HepG2 (cell line): ENCODE measurements around the gene PCGF2. TPM values are rescaled to one million over a fixed set of nuclear protein-coding genes. Genes with fewer than 3 reads are reported as not detected.

Experiments used
- ATF7 ChIP-seq, 2 experiments: fragments of 450-650 bp in 1 of 2; sonication (generic) in 1 of 2; formaldehyde crosslinking in 1 of 2; IDR thresholded peaks; 2 replicates each; pipeline versions ENCODE4 v1.4.0 to v1.6.1; 2016 to 2020; ENCODE audit warnings: antibody characterized with exemption in 1 of 2, mild to moderate bottlenecking in 1 of 2, missing genetic modification reagents in 1 of 2
- ETV6 ChIP-seq: sonication (generic); formaldehyde crosslinking; conservative IDR thresholded peaks from 2 replicates; pipeline ENCODE4 v1.4.0; 2020; ENCODE audit warnings: missing genetic modification reagents
- FOXK1 ChIP-seq: sonication (generic); formaldehyde crosslinking; IDR thresholded peaks from 2 replicates; pipeline ENCODE4 v1.4.0; 2020; ENCODE audit warnings: low read depth, missing genetic modification reagents, borderline replicate concordance
- GABPA ChIP-seq, 2 experiments: IDR thresholded peaks; 2 replicates each; pipeline ENCODE4 v1.6.1; 2011 to 2016; ENCODE audit warnings: low read depth in 2 of 2, low read length in 1 of 2, missing biosample characterization in 1 of 2, missing genetic modification characterization in 1 of 2
- GFI1 ChIP-seq: sonication (generic); formaldehyde crosslinking; IDR thresholded peaks from 2 replicates; pipeline ENCODE4 v1.5.0; 2020; ENCODE audit warnings: missing genetic modification reagents, mild to moderate bottlenecking, borderline replicate concordance
- KDM5B ChIP-seq: sonication (generic); formaldehyde crosslinking; IDR thresholded peaks from 2 replicates; pipeline ENCODE4 v1.4.0; 2020; ENCODE audit warnings: missing genetic modification reagents, mild to moderate bottlenecking, borderline replicate concordance
- KMT2B ChIP-seq: IDR thresholded peaks from 2 replicates; pipeline ENCODE4 v1.6.1; 2016; ENCODE audit warnings: missing genetic modification reagents, missing compliant biosample characterization
- LCORL ChIP-seq, 2 experiments: fragments of 450-650 bp in 1 of 2; sonication (generic) in 1 of 2; formaldehyde crosslinking in 1 of 2; IDR thresholded peaks; 2 replicates each; pipeline versions ENCODE4 v1.5.0 to v1.6.1; 2017 to 2020; ENCODE audit warnings: antibody characterized with exemption in 1 of 2, missing genetic modification reagents in 1 of 2
- MAFG ChIP-seq: sonication (generic); formaldehyde crosslinking; IDR thresholded peaks from 2 replicates; pipeline ENCODE4 v1.5.1; 2020; ENCODE audit warnings: mild to moderate bottlenecking, missing genetic modification reagents
- MED13 ChIP-seq: sonication (generic); formaldehyde crosslinking; IDR thresholded peaks from 2 replicates; pipeline ENCODE4 v1.5.0; 2020; ENCODE audit warnings: missing genetic modification reagents
- MED8 ChIP-seq: sonication (generic); formaldehyde crosslinking; IDR thresholded peaks from 2 replicates; pipeline ENCODE4 v1.8.1; 2023; ENCODE audit warnings: mild to moderate bottlenecking, missing genetic modification reagents; ENCODE audit not compliant: insufficient replicate concordance
- NCOA5 ChIP-seq: sonication (generic); formaldehyde crosslinking; IDR thresholded peaks from 2 replicates; pipeline ENCODE4 v1.4.0; 2020; ENCODE audit warnings: missing genetic modification reagents
- NFKBIZ ChIP-seq: IDR thresholded peaks from 2 replicates; pipeline ENCODE4 v1.6.1; 2018; ENCODE audit warnings: missing genetic modification reagents, missing compliant biosample characterization
- SP140L ChIP-seq: sonication (generic); formaldehyde crosslinking; IDR thresholded peaks from 2 replicates; pipeline ENCODE4 v1.4.0; 2020; ENCODE audit warnings: missing genetic modification reagents, borderline replicate concordance
- TAF1 ChIP-seq: sonication (generic); formaldehyde crosslinking; IDR thresholded peaks from 2 replicates; pipeline ENCODE4 v1.4.0; 2020; ENCODE audit warnings: missing genetic modification reagents
- TARDBP ChIP-seq: sonication (generic); formaldehyde crosslinking; IDR thresholded peaks from 2 replicates; pipeline ENCODE4 v1.8.0; 2022; ENCODE audit warnings: mild to moderate bottlenecking, missing genetic modification reagents
- TBX2 ChIP-seq: sonication (generic); formaldehyde crosslinking; IDR thresholded peaks from 2 replicates; pipeline ENCODE4 v1.5.0; 2020; ENCODE audit warnings: missing genetic modification reagents, mild to moderate bottlenecking, borderline replicate concordance
- ZBTB49 ChIP-seq: sonication (generic); formaldehyde crosslinking; IDR thresholded peaks from 2 replicates; pipeline ENCODE4 v1.4.0; 2020; ENCODE audit warnings: missing genetic modification reagents, borderline replicate concordance
- ZBTB7B ChIP-seq: sonication (generic); formaldehyde crosslinking; IDR thresholded peaks from 2 replicates; pipeline ENCODE4 v1.4.0; 2020; ENCODE audit warnings: missing genetic modification reagents
- ZNF24 ChIP-seq: fragments of 450-650 bp; IDR thresholded peaks from 2 replicates; pipeline ENCODE4 v1.6.1; 2017; ENCODE audit warnings: antibody characterized with exemption, mild to moderate bottlenecking
- ZNF441 ChIP-seq: sonication (generic); formaldehyde crosslinking; IDR thresholded peaks from 2 replicates; pipeline ENCODE4 v1.7.0; 2021; ENCODE audit warnings: missing genetic modification reagents, borderline replicate concordance
- ZNF576 ChIP-seq: sonication (generic); formaldehyde crosslinking; IDR thresholded peaks from 2 replicates; pipeline ENCODE4 v1.4.0; 2020; ENCODE audit warnings: mild to moderate bottlenecking, missing genetic modification reagents
- ZNF691 ChIP-seq: sonication (generic); formaldehyde crosslinking; IDR thresholded peaks from 2 replicates; pipeline ENCODE4 v1.4.0; 2020; ENCODE audit warnings: missing genetic modification reagents, low read depth, mild to moderate bottlenecking, borderline replicate concordance
- polyA plus RNA-seq, 8 experiments: library from polyadenylated mRNA; depleted of rRNA in 3 of 8; stranded (reverse) in 7 of 8; unstranded in 1 of 8; fragments of >200 nt; fragmentation: Illumina TruSeq in 4 of 8; extraction: Trizol in 4 of 8; gene quantifications; 2 replicates each; pipeline versions ENCODE4 v1.2.1 to v1.2.3, GENCODE V29; 2011 to 2016; ENCODE audit warnings: low read depth in 4 of 8, missing spikeins in 1 of 8, mixed read lengths in 1 of 8; ENCODE audit not compliant: insufficient read depth in 1 of 8
- total RNA-seq, 5 experiments: library from RNA; depleted of rRNA; stranded (reverse); fragments of >200 nt; fragmentation: Illumina TruSeq; extraction: Trizol; gene quantifications; 2 replicates each; pipeline ENCODE4 v1.2.3, GENCODE V29; 2016; ENCODE audit warnings: low read depth in 1 of 5

Gene PCGF2
- total and polyA plus RNA-seq, 2 of the 13 experiments (the other 11 are each of a cell fraction or from before 2014, with no cell fraction given) = 11.6 to 29.4 TPM

GRCh38 chr17:38705803-38706504 lies 42.2 kb downstream of the PCGF2 start (continued):
- peak; percentile 45; the same call in 1 of the 2 replicates for TF ChIP-seq MED13
- no peak for TF ChIP-seq ATF7 (IDR thresholded peaks at IDR 0.05)
- TF ChIP-seq ATF7 (CRISPR knock-in tag; IDR thresholded peaks at IDR 0.05) = peak; percentile 66; the same call in 1 of the 2 replicates
- peak; percentile 48; the same call in 1 of the 2 replicates for TF ChIP-seq NFKBIZ (CRISPR knock-in tag)
- no peak for TF ChIP-seq LCORL (IDR thresholded peaks at IDR 0.05)
- peak; percentile 41; the same call in 1 of the 2 replicates for TF ChIP-seq LCORL (CRISPR knock-in tag; IDR thresholded peaks at IDR 0.05)
- peak; percentile 43; the same call in 1 of the 2 replicates for TF ChIP-seq KDM5B (CRISPR knock-in tag)
- TF ChIP-seq ZNF24 = no peak
- no peak for TF ChIP-seq NCOA5
- no peak for TF ChIP-seq GFI1
- TF ChIP-seq GABPA (IDR thresholded peaks at IDR 0.05; ENCODE audit: low read depth, low read length) = 0 out of 2 replicates have a peak, but pooled peaks have one; percentile 9
- TF ChIP-seq GABPA (CRISPR knock-in tag; IDR thresholded peaks at IDR 0.05; ENCODE audit: low read depth) = peak; percentile 80
- TF ChIP-seq ETV6 (CRISPR knock-in tag) = peak; percentile 43; the same call in 1 of the 2 replicates
- no peak for TF ChIP-seq ZBTB49
- TF ChIP-seq ZBTB7B = 0 out of 2 replicates have a peak, but pooled peaks have one; percentile 70
- TF ChIP-seq FOXK1 (CRISPR knock-in tag) = peak; percentile 48; the same call in 1 of the 2 replicates
- TF ChIP-seq ZNF441 (CRISPR knock-in tag) = peak; percentile 22; the same call in 1 of the 2 replicates
- peak; percentile 68; the same call in 1 of the 2 replicates for TF ChIP-seq ZNF691 (CRISPR knock-in tag)
- peak; percentile 88 for TF ChIP-seq MED8 (CRISPR knock-in tag)
- 0 out of 2 replicates have a peak, but pooled peaks have one; percentile 20 for TF ChIP-seq ZNF576 (CRISPR knock-in tag)
- no peak for TF ChIP-seq MAFG (CRISPR knock-in tag)
- TF ChIP-seq KMT2B (CRISPR knock-in tag) = peak; percentile 40; the same call in 1 of the 2 replicates
- no peak for TF ChIP-seq SP140L (CRISPR knock-in tag)
- TF ChIP-seq TBX2 = peak; percentile 61; the same call in 1 of the 2 replicates
- TF ChIP-seq TAF1 (CRISPR knock-in tag) = peak; percentile 52; the same call in 1 of the 2 replicates
- no peak; the same call in 1 of the 2 replicates for TF ChIP-seq TARDBP (CRISPR knock-in tag)
